CD4-positive, alpha-beta T cell treated with Interleukin-1 beta for 1 hour (primary cell): ENCODE measurements around the gene PGRMC2.
"Not testable (repeated sequence)": the region's sequence is repeated elsewhere in the genome, so short reads cannot be mapped to it uniquely, and the experiment has no call there.

Experiments
- DNase-seq, 2 donors: peaks; one replicate each; pipeline ENCODE4 v3.0.0-alpha.2; 2020 to 2022

PGRMC2 gene

GRCh38 chr4:128265550-128265949, 22.1 kb downstream of the PGRMC2 start:
- not testable (repeated sequence) for DNase-seq

GRCh38 chr4:128259889-128260288, 27.7 kb downstream of the PGRMC2 start:
- not testable (repeated sequence) for DNase-seq

- DNase-seq: not testable (repeated sequence)
Observed at GRCh38 chr4:128258166-128258565, 29.4 kb downstream of the PGRMC2 start.

GRCh38 chr4:128256539-128256938, 31.1 kb downstream of the PGRMC2 start:
- DNase-seq: no peak

- DNase-seq: no peak
Observed at GRCh38 chr4:128255906-128256305, 31.7 kb downstream of the PGRMC2 start.

GRCh38 chr4:128249787-128250668, 37.6 kb downstream of the PGRMC2 start:
- no peak for DNase-seq

GRCh38 chr4:128247906-128248305, 39.7 kb downstream of the PGRMC2 start:
- DNase-seq: no peak

GRCh38 chr4:128245391-128245790, 42.2 kb downstream of the PGRMC2 start:
- not testable (repeated sequence) for DNase-seq

- DNase-seq: no peak
Observed at GRCh38 chr4:128244379-128244778, 43.2 kb downstream of the PGRMC2 start.

- no peak for DNase-seq
Observed at GRCh38 chr4:128242601-128243000, 45.0 kb downstream of the PGRMC2 start.

GRCh38 chr4:128241981-128242380, 45.6 kb downstream of the PGRMC2 start:
- DNase-seq: no peak

- DNase-seq: no peak
Observed at GRCh38 chr4:128241425-128241913, 46.1 kb downstream of the PGRMC2 start.

- no peak for DNase-seq
Observed at GRCh38 chr4:128241019-128241418, 46.6 kb downstream of the PGRMC2 start.

GRCh38 chr4:128234836-128235235, 52.8 kb downstream of the PGRMC2 start:
- no peak for DNase-seq

- DNase-seq: no peak
Observed at GRCh38 chr4:128232719-128233118, 54.9 kb downstream of the PGRMC2 start.

- no peak for DNase-seq
Observed at GRCh38 chr4:128228845-128229795, 58.5 kb downstream of the PGRMC2 start.

GRCh38 chr4:128227991-128228571, 59.5 kb downstream of the PGRMC2 start:
- DNase-seq: no peak

- no peak for DNase-seq
Observed at GRCh38 chr4:128225148-128225547, 62.5 kb downstream of the PGRMC2 start.

- DNase-seq: no peak
Observed at GRCh38 chr4:128221586-128221985, 66.0 kb downstream of the PGRMC2 start.

GRCh38 chr4:128220286-128221235, 67.1 kb downstream of the PGRMC2 start:
- DNase-seq: peak in 1 of 2 donors; percentile 1
